Uterus (tissue), 2 donors: ENCODE measurements around the gene SIPA1L3.

Source experiments
- POLR2A ChIP-seq, 2 donors: fragments of 450-650 bp; IDR thresholded peaks; one replicate each; pipeline ENCODE4 v1.6.1; 2016; ENCODE audit warnings: antibody characterized with exemption in 2 of 2, mild to moderate bottlenecking in 1 of 2, moderate library complexity in 1 of 2
- TF ChIP-seq, protein P1 (sequence below), 4 experiments: fragments of 200-600 bp in 2 of 4; fragments of 450-650 bp in 2 of 4; sonication (generic) in 2 of 4; IDR thresholded peaks; one replicate each; pipeline ENCODE4 v1.5.1; 2016 to 2019; ENCODE audit warnings: antibody characterized with exemption in 4 of 4, mild to moderate bottlenecking in 2 of 4, moderate library complexity in 1 of 4

- no peak for TF ChIP-seq POLR2A (IDR thresholded peaks at IDR 0.05)
- TF ChIP-seq, protein P1, sequence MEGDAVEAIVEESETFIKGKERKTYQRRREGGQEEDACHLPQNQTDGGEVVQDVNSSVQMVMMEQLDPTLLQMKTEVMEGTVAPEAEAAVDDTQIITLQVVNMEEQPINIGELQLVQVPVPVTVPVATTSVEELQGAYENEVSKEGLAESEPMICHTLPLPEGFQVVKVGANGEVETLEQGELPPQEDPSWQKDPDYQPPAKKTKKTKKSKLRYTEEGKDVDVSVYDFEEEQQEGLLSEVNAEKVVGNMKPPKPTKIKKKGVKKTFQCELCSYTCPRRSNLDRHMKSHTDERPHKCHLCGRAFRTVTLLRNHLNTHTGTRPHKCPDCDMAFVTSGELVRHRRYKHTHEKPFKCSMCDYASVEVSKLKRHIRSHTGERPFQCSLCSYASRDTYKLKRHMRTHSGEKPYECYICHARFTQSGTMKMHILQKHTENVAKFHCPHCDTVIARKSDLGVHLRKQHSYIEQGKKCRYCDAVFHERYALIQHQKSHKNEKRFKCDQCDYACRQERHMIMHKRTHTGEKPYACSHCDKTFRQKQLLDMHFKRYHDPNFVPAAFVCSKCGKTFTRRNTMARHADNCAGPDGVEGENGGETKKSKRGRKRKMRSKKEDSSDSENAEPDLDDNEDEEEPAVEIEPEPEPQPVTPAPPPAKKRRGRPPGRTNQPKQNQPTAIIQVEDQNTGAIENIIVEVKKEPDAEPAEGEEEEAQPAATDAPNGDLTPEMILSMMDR (IDR thresholded peaks at IDR 0.05): no peak
Measured at GRCh38 chr19:38218204-38218603, 311.2 kb downstream of the SIPA1L3 start.
